ENCODE measurements around the gene NLGN2.

Gene NLGN2

DNA sequence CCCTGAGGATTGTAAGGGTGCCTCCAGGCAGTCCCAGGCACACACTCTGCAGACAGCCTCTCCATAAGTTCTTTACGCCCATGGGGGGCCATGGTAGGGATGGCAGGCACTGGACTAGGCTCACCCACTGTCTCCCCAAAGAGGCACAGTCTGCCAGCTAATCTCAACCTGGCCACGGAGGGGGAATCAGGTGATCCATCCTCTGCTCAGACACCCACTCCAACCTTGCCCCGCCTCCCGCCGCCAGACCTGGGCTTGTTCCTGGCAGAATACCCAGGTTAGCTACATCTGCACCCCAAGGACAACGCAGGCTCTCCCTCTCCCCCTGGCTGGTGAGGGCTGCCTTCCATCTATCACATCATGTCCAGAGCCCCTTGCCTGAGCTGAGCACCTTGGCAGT lies 1.2 kb downstream of the NLGN2 start:
- Histone ChIP-seq H3K4me1 (ENCODE audit: control insufficient read depth, insufficient read depth, low read length) (peaks cover 5% of the 10 kb centered on the region), H3K36me3 (ENCODE audit: control insufficient read depth, insufficient read depth, low read length) (peaks cover 6% of the 10 kb centered on the region), H3K9ac (ENCODE audit: low read length) (no peak overlapping the region), H3K27ac (ENCODE audit: low read depth, low read length) (no peak overlapping the region), H3K4me3 (ENCODE audit: low read length) (no peak overlapping the region), H3K27me3 (ENCODE audit: control insufficient read depth, insufficient read depth, low read length) (peaks cover 4% of the 10 kb centered on the region)

DNA sequence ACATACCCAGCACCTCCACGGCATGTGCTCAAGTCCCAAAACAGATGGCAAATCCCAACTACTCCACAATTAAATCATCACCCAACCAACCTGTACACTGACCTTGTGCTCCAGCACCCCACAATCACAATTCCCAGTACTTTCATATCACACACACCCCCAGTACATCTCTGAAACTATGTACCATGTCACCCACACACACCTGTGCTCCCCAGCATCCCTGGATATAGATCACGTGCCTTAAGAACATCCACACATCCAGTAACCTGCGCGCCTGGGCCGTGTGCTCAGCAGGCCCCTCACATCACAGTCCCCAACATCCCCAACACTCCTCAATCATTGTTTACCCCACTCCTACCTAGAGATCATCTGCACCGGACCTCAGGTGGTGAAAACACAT lies 2.1 kb downstream of the NLGN2 start:
- H3K36me3 ChIP-seq (ENCODE audit: control insufficient read depth, insufficient read depth, low read length) = peaks cover 6% of the 10 kb centered on the region

DNA sequence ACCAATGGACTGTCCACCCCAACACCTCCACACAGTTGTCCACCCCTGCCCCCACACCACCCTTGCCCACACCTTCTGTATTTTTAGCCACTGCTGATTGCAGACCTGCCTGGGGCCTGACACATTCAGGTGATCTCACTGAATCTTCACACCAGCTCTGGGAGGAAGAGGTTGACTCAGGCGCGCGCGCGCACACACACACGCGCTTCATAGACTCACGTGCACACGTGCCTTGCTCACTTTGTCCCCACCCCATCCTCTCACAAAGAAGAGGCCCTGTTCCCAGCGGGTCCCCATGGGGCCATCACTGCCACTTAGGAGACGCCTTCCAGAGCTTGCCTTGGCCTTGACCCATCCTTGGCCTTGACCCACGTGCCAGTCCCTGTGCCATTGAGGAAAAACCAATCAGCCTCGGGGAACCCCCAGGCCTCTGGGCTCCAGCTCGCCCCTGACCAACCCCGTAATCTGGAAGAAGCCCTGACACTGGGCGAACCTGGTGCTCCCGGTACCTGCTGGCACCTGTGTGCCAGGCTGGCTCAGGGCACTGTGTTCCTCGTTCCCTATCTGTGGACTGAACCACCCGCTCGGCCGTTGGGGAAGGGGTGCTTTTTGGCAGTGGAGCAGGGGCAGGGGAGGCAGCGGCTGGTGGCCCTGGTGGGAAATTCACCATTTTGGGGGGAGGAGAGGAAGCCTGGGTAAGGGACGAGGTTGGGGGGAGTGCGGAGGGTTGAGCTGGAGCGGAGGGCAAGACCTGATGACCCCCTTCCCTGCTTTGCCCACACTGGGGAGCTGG lies 3.2 kb downstream of the NLGN2 start:
- Histone ChIP-seq H3K9ac (ENCODE audit: low read length) (no peak overlapping the region), H3K36me3 (ENCODE audit: control insufficient read depth, insufficient read depth, low read length) (peaks cover 6% of the 10 kb centered on the region), H3K27me3 (ENCODE audit: control insufficient read depth, insufficient read depth, low read length) (peaks cover 4% of the 10 kb centered on the region), H3K4me1 (ENCODE audit: control insufficient read depth, insufficient read depth, low read length) (peaks cover 5% of the 10 kb centered on the region), H3K27ac (ENCODE audit: low read depth, low read length) (no peak overlapping the region), H3K4me3 (ENCODE audit: low read length) (no peak overlapping the region)

More for the DNA sequence above, 2.1 kb downstream of the NLGN2 start:
- Histone ChIP-seq H3K9ac (ENCODE audit: low read length) (no peak overlapping the region), H3K4me1 (ENCODE audit: control insufficient read depth, insufficient read depth, low read length) (peaks cover 5% of the 10 kb centered on the region), H3K4me3 (ENCODE audit: low read length) (no peak overlapping the region), H3K27me3 (ENCODE audit: control insufficient read depth, insufficient read depth, low read length) (peaks cover 4% of the 10 kb centered on the region), H3K27ac (ENCODE audit: low read depth, low read length) (no peak overlapping the region)

DNA sequence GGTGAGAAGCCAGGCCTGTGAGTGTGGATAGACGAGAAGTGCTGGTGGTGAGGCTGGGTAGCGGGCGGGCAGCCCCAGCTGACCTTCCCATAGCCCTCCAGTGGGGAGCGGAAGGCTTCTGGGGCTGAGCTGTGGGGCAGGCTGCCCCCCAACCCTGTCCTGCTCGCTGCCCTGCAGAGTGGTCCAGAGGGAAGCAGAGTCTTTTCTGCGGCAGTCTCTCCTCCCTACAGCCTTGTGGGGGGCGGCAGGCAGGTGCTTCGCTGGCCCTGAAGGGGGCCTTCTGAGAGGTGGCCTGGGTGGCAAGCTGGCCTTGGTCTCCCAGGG lies 3.7 kb downstream of the NLGN2 start:
- Histone ChIP-seq H3K27me3 (ENCODE audit: control insufficient read depth, insufficient read depth, low read length) (peaks cover 4% of the 10 kb centered on the region), H3K27ac (ENCODE audit: low read depth, low read length) (no peak overlapping the region), H3K4me1 (ENCODE audit: control insufficient read depth, insufficient read depth, low read length) (no peaks in the 10 kb centered on the region), H3K36me3 (ENCODE audit: control insufficient read depth, insufficient read depth, low read length) (peaks cover 6% of the 10 kb centered on the region), H3K4me3 (ENCODE audit: low read length) (no peak overlapping the region), H3K9ac (ENCODE audit: low read length) (no peak overlapping the region)

DNA sequence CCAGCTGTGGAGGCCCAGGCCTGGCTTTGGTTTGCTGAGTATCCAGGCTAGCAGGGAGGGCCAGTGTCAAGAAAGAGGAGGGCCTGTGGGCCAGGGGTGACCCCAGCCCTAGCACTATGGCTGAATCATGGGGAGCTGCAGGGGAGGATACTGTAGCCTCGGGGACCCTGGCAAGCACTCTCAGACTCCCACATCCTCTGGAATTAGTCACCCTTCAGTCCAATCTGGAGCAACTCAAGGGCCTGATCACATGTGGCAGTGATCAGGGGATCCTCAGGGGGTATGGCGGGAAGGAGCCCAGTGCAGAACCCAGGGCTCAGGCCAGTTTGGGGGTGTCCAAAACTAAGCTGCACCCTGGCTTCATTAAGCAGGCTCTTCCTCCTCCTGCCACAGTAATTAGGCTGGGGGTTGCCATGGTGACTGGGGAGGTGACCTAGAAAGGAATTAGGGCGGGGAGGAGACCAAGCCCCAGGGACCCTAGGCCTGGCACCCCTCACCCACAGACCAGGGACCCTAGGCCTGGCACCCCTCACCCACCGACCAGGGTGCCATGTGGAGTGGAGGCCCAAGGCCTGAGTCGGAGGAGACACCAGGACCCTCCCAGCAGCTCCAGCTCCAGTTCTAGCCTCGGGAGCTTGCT lies 5.8 kb downstream of the NLGN2 start:
- Histone ChIP-seq H3K4me3 (ENCODE audit: low read length) (no peak overlapping the region), H3K36me3 (ENCODE audit: control insufficient read depth, insufficient read depth, low read length) (peaks cover 6% of the 10 kb centered on the region), H3K27ac (ENCODE audit: low read depth, low read length) (no peak overlapping the region), H3K4me1 (ENCODE audit: control insufficient read depth, insufficient read depth, low read length) (no peaks in the 10 kb centered on the region), H3K9ac (ENCODE audit: low read length) (no peak overlapping the region), H3K27me3 (ENCODE audit: control insufficient read depth, insufficient read depth, low read length) (peaks cover 2% of the 10 kb centered on the region)

DNA sequence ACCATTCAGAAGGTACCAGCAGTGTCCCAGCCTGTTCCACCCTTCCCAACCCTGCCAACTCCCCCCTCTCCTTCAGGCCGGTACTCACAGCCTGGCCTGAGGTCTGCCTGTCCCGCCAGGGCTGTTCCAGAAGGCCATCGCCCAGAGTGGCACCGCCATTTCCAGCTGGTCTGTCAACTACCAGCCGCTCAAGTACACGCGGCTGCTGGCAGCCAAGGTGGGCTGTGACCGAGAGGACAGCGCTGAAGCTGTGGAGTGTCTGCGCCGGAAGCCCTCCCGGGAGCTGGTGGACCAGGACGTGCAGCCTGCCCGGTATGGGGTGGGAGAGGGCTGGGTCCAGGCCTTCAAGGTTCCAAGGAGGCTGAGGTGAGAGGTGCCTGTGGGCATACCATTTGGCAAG lies 7.2 kb downstream of the NLGN2 start:
- H3K27ac ChIP-seq (ENCODE audit: low read depth, low read length) = no peak overlapping the region
- no peak overlapping the region for H3K4me3 ChIP-seq (ENCODE audit: low read length)
- H3K36me3 ChIP-seq (ENCODE audit: control insufficient read depth, insufficient read depth, low read length) = peaks cover 4% of the 10 kb centered on the region
- H3K4me1 ChIP-seq (ENCODE audit: control insufficient read depth, insufficient read depth, low read length) = no peaks in the 10 kb centered on the region
- H3K9ac ChIP-seq (ENCODE audit: low read length) = no peak overlapping the region
- peaks cover 2% of the 10 kb centered on the region for H3K27me3 ChIP-seq (ENCODE audit: control insufficient read depth, insufficient read depth, low read length)

DNA sequence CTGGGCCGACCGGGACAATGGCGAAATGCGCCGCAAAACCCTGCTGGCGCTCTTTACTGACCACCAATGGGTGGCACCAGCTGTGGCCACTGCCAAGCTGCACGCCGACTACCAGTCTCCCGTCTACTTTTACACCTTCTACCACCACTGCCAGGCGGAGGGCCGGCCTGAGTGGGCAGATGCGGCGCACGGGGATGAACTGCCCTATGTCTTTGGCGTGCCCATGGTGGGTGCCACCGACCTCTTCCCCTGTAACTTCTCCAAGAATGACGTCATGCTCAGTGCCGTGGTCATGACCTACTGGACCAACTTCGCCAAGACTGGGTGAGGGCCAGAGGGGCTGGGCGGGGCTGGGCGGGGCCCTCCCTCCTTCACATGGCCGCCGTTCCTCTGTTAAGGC lies 8.1 kb downstream of the NLGN2 start:
- Histone ChIP-seq H3K9ac (ENCODE audit: low read length) (no peak overlapping the region), H3K4me1 (ENCODE audit: control insufficient read depth, insufficient read depth, low read length) (no peaks in the 10 kb centered on the region), H3K36me3 (ENCODE audit: control insufficient read depth, insufficient read depth, low read length) (no peaks in the 10 kb centered on the region), H3K4me3 (ENCODE audit: low read length) (no peak overlapping the region), H3K27me3 (ENCODE audit: control insufficient read depth, insufficient read depth, low read length) (no peaks in the 10 kb centered on the region), H3K27ac (ENCODE audit: low read depth, low read length) (no peak overlapping the region)

DNA sequence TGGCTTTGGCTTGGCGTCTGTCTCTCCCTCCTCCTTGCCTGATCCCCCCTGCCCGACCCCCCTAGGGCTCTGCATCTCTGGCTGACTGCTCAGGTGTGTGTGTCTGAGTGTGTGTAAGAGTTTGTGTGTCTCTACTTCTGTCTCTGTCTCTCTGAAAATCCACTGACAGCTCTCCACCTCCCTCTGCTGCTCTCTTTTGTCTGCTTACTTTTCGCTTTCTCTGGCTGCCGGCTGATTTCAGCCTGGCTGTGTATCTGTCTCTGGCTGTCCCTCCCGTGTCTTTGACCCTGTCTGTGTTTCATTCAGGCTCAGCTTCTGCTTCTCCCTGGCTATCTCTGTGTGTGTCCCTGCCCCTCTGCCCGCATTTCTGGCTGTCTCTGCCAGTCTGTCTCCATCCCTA lies 8.7 kb downstream of the NLGN2 start:
- Histone ChIP-seq H3K4me1 (ENCODE audit: control insufficient read depth, insufficient read depth, low read length) (no peaks in the 10 kb centered on the region), H3K9ac (ENCODE audit: low read length) (no peak overlapping the region), H3K36me3 (ENCODE audit: control insufficient read depth, insufficient read depth, low read length) (no peaks in the 10 kb centered on the region), H3K27me3 (ENCODE audit: control insufficient read depth, insufficient read depth, low read length) (no peaks in the 10 kb centered on the region), H3K27ac (ENCODE audit: low read depth, low read length) (no peak overlapping the region), H3K4me3 (ENCODE audit: low read length) (no peak overlapping the region)

DNA sequence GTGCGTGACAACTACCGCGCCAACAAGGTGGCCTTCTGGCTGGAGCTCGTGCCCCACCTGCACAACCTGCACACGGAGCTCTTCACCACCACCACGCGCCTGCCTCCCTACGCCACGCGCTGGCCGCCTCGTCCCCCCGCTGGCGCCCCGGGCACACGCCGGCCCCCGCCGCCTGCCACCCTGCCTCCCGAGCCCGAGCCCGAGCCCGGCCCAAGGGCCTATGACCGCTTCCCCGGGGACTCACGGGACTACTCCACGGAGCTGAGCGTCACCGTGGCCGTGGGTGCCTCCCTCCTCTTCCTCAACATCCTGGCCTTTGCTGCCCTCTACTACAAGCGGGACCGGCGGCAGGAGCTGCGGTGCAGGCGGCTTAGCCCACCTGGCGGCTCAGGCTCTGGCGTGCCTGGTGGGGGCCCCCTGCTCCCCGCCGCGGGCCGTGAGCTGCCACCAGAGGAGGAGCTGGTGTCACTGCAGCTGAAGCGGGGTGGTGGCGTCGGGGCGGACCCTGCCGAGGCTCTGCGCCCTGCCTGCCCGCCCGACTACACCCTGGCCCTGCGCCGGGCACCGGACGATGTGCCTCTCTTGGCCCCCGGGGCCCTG lies 9.5 kb downstream of the NLGN2 start:
- H3K36me3 ChIP-seq (ENCODE audit: control insufficient read depth, insufficient read depth, low read length) = no peaks in the 10 kb centered on the region
- H3K27ac ChIP-seq (ENCODE audit: low read depth, low read length) = no peak overlapping the region
- no peaks in the 10 kb centered on the region for H3K27me3 ChIP-seq (ENCODE audit: control insufficient read depth, insufficient read depth, low read length)
- no peak overlapping the region for H3K4me3 ChIP-seq (ENCODE audit: low read length)
- no peaks in the 10 kb centered on the region for H3K4me1 ChIP-seq (ENCODE audit: control insufficient read depth, insufficient read depth, low read length)
- no peak overlapping the region for H3K9ac ChIP-seq (ENCODE audit: low read length)

DNA sequence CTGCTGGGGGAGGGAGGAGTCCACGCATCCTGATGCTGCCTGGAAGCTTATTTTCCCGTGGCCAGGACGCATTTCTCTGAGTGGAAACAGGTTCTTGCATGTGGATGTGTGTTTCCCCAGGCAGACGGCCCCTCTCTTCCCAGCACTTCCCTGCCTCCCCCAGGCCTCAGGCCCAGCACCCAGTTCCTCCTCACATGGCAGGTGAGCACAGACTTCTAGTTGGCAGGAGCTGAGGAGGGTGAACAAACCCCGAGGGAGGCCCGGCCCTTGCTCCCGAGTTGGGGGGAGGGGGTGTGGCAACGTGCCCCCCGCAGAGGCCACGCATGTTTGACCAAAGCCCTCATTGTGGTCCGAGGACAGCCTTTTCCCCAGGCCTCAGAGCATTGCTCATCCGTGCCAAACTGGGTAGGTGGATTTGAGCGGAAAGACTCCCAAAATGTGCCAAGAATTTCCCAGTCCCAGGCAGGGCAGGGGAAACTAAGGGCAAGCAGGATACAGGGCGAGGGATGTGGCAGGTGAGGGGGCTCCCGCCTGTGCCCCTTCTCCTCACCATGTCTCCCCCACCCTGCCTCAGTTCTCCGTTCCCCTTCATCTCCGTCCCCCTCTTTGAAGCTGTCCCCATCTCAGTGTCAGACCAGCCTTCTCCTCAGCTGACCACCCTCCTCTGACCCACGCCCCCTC lies 11.0 kb downstream of the NLGN2 start:
- H3K4me3 ChIP-seq (ENCODE audit: low read length) = no peak overlapping the region
- H3K9ac ChIP-seq (ENCODE audit: low read length) = no peak overlapping the region
- no peak overlapping the region for H3K27ac ChIP-seq (ENCODE audit: low read depth, low read length)
- H3K4me1 ChIP-seq (ENCODE audit: control insufficient read depth, insufficient read depth, low read length) = no peaks in the 10 kb centered on the region
- H3K36me3 ChIP-seq (ENCODE audit: control insufficient read depth, insufficient read depth, low read length) = no peaks in the 10 kb centered on the region
- no peaks in the 10 kb centered on the region for H3K27me3 ChIP-seq (ENCODE audit: control insufficient read depth, insufficient read depth, low read length)

DNA sequence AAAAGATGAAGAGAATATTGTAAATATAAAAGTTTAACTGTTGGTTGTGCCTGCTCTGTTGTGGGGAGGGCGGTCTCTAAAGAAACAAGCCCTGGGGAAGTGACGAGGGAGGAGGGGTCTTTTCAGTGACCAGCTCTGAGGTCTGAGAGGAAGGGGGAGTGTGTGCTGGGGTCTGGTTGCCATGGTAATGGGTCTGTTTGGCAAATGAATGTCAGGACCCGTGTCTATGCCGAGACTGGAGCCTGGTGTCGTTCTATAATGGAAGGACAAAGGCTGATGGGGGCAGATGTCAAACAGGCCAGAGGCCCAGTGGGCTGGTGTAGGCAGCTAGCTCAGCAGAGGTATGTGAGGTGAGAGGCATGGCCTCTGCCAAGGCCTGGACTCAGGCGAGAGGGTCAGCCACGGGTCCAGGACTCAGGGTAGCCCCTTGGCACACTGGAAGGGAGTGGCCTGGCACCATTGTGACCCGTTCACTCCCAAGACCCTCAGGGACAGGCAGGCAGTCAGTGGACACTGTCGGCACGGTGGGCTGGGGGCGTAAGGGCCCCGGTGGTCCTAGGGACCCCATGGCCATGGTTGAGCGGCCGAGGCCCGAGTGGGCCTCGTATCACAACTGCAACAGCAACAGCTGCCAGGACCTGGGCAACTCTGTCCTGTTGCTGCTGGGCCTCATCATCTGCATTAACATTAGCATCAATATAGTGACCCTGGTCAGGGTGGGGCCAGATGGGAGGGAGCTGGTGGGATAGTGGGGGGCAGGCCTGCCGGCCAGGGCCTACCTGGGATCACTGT lies 12.4 kb downstream of the NLGN2 start, which contains the start of gene SPEM1:
SPEM1 (plus strand) TSS at position 506 of the 792 bp plus-strand sequence; CDS start at position 567, 61 bp downstream.
- no peaks in the 10 kb centered on the region for H3K27me3 ChIP-seq (ENCODE audit: control insufficient read depth, insufficient read depth, low read length)
- no peak within 1 kb of the TSS for H3K9ac ChIP-seq (ENCODE audit: low read length)
- H3K4me3 ChIP-seq (ENCODE audit: low read length) = no peak within 1 kb of the TSS
- H3K4me1 ChIP-seq (ENCODE audit: control insufficient read depth, insufficient read depth, low read length) = no peaks in the 10 kb centered on the region
- H3K27ac ChIP-seq (ENCODE audit: low read depth, low read length) = no peak within 1 kb of the TSS
- H3K36me3 ChIP-seq (ENCODE audit: control insufficient read depth, insufficient read depth, low read length) = no peaks in the 10 kb centered on the region

DNA sequence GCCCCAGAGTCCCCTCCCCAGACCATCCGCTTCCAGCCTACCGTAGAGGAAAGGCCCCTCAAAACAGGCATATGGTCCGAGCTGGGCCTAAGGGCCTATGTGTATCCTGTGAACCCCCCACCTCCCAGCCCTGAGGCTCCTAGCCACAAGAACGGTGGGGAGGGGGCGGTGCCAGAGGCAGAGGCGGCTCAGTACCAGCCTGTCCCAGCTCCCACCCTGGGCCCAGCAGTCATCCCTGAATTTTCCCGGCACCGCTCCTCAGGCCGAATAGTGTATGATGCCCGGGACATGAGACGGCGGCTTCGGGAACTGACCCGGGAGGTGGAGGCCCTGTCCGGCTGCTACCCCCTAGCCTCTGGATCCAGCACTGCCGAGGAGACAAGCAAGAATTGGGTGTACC lies 13.5 kb downstream of the NLGN2 start:
- Histone ChIP-seq H3K9ac (ENCODE audit: low read length) (no peak overlapping the region), H3K27me3 (ENCODE audit: control insufficient read depth, insufficient read depth, low read length) (no peaks in the 10 kb centered on the region), H3K4me1 (ENCODE audit: control insufficient read depth, insufficient read depth, low read length) (no peaks in the 10 kb centered on the region), H3K27ac (ENCODE audit: low read depth, low read length) (no peak overlapping the region), H3K4me3 (ENCODE audit: low read length) (no peak overlapping the region), H3K36me3 (ENCODE audit: control insufficient read depth, insufficient read depth, low read length) (no peaks in the 10 kb centered on the region)
